Stimulated activated CD4-positive, alpha-beta T cell treated with anti-CD3 and anti-CD28 coated beads, Interleukin-1b, Interleukin-23, amount 100 ng/mL, for 1 hour (primary cell): ENCODE measurements around the gene TMPRSS11A.

ENCODE experiments used
- DNase-seq, 2 donors: peaks; one replicate each; pipeline ENCODE4 v3.0.0-alpha.2; 2020; ENCODE audit warnings: low read depth in 2 of 2

TMPRSS11A gene, protein sequence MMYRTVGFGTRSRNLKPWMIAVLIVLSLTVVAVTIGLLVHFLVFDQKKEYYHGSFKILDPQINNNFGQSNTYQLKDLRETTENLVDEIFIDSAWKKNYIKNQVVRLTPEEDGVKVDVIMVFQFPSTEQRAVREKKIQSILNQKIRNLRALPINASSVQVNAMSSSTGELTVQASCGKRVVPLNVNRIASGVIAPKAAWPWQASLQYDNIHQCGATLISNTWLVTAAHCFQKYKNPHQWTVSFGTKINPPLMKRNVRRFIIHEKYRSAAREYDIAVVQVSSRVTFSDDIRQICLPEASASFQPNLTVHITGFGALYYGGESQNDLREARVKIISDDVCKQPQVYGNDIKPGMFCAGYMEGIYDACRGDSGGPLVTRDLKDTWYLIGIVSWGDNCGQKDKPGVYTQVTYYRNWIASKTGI

GRCh38 chr4:67963356-67963755 is at the start of gene TMPRSS11A:
Gene TMPRSS11A (minus strand): TSS chr4:67963493. CDS start chr4:67963393, 100 bp downstream.
- DNase-seq: no peak

GRCh38 chr4:68011684-68012083 is 48.4 kb upstream of the TMPRSS11A start:
- DNase-seq: no peak

- no peak for DNase-seq
Measured at GRCh38 chr4:68002906-68003305, 39.6 kb upstream of the TMPRSS11A start.

DNA sequence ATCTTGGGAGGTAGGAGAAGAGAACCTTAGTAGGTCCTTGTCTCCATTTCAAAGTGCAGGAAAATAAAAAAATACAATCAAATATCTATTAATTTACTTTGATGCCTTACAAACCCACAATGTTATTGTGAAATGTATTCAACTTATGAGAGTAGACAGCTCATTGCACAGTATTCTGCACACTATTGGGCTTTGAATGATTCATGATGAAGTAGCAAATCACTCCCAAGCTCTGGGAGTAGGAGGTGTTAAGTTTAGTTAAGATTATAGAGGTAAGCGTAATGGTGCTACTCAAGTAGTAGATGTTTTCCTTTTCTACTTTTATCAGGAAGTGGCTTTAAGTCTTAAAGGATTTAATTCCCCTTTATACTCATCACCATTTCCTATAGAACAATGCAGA is 32.8 kb upstream of the TMPRSS11A start:
- no peak for DNase-seq

DNA sequence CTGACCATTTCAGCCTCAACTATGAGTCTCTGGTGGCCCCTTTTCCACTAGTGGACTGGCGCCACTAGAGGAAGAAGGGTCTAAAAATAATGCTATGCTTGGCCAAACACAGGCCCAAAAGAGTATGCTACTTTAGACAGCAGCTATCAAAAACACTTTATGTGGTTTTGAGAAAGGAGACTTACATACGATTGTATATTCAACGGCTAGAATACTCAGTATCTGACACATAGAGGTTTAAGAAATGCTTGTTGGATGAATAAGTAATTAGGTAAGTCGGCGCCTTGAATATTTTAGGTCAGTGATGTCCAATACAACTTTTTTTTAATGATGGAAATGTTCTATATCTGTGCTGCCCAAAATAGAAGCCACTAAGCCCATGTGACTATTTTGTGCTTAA is 25.7 kb upstream of the TMPRSS11A start:
- DNase-seq: no peak

- DNase-seq: no peak
Measured at GRCh38 chr4:67983333-67983732, 20.0 kb upstream of the TMPRSS11A start.

GRCh38 chr4:67980512-67980911 is 17.2 kb upstream of the TMPRSS11A start:
- no peak for DNase-seq

GRCh38 chr4:67973608-67974007 is 10.3 kb upstream of the TMPRSS11A start:
- DNase-seq: no peak

DNA sequence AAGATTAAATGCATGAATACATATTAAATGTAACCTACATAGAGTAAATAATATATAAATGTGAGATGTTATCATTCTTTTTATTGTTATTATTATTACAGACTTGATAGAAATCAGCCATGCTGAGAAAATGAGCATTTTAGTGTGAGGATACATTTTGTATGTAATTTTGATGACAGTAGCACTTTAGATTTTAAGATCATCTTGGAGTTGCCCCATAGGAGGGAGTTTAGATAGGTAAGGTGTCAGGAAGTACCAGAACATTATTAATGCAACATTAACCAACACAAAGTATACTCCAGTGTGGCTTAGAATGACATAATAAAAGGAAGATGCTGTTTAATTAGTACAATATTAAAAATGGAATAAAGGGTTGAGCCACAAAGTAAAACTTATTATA is 8.4 kb downstream of the TMPRSS11A start:
- DNase-seq: no peak

DNA sequence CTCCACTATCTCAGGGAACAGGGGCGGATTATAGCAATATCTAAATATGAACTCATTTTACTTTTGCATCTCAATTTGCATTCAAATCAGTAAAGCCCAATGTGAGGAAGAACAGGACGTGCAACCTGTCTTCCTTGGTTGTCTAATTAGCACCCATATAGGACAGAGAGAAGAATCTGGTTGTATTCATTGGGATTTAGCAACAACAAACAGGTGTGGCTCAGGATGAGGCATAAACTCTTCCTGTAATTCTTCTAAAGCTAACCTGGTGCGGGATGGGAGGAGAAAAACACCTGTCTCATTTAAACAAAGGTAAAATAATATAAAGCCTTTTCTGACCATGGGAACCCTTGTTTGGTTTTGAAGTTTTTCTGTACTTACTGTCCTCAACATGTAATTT is 22.2 kb downstream of the TMPRSS11A start:
- no peak for DNase-seq

DNA sequence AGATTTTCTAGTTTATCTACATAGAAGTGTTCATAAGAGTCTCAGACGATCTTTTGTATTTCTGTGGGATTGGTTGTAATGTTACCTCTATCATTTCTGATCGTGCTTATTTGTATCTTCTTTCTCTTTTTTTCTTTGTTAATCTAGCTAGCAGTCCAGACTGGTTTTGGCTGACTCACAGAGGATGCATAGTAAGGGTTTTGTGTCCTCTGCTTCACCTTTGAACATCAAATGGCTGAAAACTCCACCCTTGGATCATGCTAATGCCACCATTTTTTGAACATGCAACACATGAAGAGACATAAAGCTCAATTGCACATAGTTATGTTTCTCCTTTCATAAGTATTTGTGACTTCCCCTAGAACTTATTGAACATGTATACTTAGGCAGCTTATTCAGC is 22.8 kb downstream of the TMPRSS11A start:
- no peak for DNase-seq

DNA sequence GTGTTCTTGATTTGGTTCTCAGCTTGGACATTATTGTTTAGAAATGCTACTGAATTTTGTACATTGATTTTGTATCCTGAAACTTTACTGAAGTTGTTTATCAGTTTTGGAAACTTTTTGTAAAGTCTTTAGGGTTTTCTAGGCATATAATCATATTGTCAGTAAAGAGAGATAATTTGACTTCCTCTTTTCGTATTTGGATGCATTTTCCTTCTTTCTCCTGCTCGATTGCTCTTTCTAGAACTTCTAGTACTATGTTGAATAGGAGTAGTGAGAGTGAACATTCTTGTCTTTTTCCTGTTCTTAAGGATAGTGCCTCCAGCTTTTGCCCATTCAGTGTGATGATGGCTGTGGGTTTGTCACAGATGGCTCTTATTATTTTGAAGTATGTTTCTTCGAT is 24.1 kb downstream of the TMPRSS11A start:
- DNase-seq: no peak

GRCh38 chr4:67935888-67936287 is 27.4 kb downstream of the TMPRSS11A start:
- no peak for DNase-seq

DNA sequence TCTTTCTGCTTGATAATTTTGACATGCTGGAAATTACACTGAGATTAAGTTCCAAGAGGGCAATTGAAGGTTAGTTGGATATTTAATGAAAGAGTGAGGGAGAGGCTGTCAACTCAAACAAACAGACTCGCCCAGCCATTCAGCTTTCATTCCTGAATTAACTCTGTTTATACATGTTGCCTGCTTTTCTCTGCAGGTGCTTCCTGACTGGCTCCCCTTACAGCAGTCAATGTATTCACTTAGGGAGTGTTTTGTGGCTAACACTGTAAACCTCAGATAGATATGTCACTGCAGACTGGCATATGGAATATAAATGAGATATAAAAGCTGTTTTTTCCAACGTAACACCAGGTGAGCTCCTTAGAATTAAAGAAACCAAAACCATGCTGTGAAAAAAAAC is 28.7 kb downstream of the TMPRSS11A start:
- no peak for DNase-seq

GRCh38 chr4:67933755-67934154 is 29.5 kb downstream of the TMPRSS11A start:
- DNase-seq: no peak

DNA sequence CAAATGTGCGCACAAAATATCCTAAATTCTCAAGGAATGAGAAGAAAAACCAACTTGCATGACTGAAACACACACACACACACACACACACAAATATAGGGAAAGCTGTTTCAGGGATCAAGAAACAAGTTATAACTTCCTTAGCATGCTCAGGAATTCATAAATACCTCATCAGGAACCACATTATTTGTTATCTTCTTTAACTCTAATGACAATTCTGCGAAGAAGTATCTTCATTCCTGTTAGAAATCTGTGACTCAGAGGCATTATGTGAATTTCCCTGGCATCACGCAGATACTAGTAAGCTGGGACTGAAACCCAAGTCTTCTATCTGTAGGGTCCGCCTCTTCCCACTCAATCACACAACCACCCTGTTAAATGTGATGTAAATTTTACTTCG is 30.3 kb downstream of the TMPRSS11A start:
- DNase-seq: no peak

DNA sequence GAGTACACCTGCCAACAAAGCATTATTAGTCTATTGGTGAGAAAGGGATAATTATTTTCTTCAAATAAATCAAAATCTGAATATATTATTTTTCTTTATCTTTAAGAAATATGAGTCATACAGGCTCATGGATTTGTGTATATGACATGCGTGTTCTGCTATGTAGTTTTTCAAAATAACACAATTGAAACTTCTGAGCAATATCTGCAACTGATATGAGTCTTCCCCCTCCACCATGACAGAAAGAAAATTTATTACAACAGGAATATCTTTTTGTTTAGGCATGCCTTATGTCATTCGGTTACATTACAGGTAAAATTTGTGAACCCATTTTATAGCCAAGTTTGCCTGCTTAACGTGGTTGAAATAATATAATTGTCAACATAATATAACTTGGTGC is 32.0 kb downstream of the TMPRSS11A start:
- no peak for DNase-seq

DNA sequence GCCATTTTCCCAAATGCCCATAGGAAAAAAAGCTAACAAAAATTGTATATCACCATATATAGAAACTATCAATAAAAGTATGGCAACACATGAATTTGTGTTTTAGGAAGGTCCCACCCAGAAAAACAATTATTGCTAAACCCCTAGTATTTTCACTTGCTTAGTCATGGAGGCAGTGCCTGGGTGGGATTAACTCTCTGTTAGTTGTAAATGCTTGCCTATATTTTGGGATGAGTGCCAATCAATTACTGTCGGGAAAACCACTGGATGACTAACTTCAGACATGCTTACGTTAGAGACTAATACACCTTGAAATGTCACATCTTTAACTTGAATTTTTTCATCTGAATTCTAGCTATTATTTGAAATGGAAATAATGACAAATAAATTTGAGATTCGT is 33.9 kb downstream of the TMPRSS11A start:
- DNase-seq: no peak

DNA sequence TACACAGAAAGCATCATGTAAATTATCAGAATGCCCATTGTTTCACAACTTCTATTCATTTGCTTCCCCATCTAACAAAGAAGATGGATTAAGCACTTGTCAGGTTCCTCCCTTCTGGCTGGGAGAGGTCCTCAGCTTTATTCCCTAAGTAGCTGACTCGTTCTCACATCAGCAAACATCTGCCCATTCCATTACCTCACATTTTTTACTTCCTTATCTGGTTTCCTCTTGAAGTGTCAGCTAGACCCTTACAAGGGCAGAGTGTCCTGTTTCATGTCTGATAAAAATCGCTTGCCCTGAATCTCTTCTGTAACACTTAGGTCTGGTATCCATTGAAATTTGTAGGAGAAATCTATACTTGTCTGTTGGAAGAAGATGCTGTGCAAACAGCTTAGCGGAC is 34.7 kb downstream of the TMPRSS11A start:
- DNase-seq: no peak

DNA sequence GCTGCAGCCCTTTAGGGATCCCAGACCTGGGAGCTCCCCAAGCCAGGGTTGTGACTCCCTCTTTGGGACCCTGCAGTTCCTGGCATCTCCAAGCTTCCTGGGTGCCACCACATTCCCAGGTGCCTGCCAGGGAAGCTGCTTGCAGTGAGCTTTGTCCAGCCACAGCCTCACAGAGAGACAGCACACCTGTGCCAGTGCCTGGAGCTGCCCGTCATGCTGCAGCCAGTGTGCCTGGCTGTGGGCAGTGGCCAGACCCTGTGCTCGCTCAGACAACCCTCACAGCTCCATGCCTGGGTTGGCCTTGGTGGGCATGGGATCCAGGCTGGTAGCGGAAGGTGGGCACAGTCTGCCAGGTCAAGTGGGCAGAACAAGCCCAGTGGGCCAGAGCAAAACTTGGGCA is 36.0 kb downstream of the TMPRSS11A start:
- no peak for DNase-seq

DNA sequence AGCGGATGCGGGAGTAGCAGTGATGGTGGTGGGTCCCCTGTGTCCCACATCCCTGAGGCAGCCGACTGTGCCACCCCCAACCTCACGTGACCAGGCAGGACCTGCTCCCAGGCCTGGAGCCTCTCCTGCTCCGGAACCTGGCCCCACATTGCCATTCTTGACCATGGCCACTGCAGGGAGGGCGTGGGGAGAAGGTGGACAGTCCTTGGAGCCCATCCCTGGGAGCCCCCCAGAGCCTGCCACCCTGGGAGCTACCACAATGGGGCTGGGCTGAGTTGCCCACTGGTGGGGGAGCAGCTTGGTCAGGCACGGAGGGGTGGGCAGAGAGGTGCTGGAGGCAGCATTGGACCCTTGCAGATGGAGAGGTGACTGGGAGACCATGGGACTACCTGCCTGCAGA is 36.8 kb downstream of the TMPRSS11A start:
- no peak for DNase-seq

DNA sequence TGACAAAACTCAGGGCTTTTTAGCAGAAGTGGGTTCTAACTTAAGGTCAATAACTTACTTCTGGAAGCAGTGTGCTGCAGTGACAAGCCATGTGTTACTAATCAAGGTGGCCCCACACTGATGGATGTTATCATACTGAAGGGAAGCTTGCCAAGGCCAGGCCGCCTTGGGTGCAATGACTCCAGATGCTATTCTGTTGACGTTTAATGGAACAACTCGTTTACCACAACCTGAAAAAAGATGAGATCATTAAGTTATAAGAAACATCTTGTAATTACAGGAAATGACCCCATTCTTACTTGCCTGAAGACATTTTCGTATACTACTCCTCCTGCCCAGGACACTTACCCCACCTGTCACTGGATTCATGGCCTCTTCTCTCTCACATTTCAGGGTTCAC is 40.6 kb downstream of the TMPRSS11A start:
- DNase-seq: no peak

DNA sequence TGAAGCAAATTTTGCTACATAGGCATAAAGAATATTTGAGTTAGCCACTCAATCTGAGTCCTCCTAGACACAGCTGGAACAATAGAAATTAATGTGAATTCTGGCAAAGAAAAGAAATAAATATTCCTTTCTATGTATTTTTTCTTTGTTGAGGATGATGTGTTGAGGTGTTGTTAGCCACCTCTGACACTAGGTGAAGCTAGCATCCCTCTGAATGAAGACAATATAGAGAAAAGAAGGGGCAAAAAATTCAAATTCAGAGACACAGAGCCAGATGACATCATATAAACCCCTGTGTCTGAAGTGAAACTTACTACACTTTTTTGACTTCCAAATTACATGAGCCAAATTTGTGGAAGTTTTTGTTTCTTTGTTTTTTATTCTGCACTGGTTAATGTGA is 44.9 kb downstream of the TMPRSS11A start:
- DNase-seq: no peak

DNA sequence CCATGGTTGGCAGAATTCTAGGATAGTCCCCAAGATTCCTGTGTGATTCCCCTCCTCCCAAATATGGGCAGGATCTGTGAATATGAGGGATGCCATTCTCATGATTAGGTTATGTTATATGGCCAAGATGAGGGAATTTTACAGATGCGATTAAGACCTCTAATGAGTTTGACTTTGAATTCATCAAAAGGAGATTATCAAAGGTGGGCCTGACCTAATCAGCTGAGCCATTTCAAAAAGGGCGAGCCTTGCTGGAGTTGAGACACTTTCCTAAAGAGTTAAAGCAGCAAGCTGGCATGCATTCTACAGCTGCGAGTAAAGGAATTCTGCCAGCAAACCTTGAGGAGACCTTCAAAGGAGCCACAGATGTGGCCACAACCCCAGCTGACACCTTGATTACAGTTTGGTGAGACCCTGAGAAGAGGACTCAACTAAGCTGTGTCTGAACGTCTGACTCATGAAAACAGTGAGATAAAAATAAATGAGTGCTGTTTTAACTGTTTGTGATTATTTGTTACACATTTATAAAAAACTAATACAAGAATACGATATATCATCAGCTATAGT is 47.8 kb downstream of the TMPRSS11A start:
- no peak for DNase-seq
